GM19043 (cell line): ENCODE results near the gene CHMP1A.

ENCODE experiments used
- ATAC-seq: cut with Tn5 transposase; IDR thresholded peaks from one replicate; pipeline ENCODE4 v1.9.1; 2021; ENCODE audit warnings: low read depth; ENCODE audit not compliant: unreplicated experiment

Gene CHMP1A

DNA sequence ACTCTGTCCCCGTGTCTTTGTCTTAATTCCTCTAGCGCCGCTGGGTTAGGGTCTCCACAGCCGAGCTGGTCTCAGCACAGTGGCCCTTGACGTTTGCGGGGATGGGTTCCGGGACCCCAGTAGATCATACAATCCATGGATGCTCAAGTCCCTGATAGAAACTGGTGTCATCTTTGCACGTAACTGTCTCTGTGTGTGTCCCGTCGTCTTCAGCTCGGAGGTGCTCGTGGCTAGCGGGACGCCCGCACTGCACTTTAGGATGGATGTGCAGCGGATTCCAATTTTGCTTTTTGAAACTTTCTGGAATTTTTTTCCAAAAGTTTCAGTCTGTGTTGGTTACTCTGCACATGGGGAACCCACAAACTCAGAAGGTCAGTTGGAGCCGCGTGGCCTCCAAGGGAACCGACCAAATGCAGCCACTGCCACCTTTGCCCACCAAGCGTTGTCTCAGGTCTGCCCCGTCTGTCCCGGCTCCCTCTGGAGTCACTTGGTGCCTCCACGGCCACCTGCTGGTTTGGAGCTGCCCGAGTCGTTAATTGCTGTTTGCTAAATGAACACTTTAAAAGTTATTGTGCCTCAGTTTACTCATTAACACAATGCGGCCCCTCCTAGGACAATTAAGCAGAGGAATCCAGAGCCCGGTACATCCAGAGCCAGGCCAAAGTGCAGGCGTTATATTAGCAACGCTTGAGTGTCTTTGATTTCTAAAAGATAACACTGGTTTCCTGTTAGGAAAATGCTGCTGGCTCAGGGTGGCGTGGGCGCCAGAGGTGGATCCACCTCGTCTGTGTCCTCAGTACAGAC is 49.4 kb downstream of the CHMP1A start:
- no peak for ATAC-seq

DNA sequence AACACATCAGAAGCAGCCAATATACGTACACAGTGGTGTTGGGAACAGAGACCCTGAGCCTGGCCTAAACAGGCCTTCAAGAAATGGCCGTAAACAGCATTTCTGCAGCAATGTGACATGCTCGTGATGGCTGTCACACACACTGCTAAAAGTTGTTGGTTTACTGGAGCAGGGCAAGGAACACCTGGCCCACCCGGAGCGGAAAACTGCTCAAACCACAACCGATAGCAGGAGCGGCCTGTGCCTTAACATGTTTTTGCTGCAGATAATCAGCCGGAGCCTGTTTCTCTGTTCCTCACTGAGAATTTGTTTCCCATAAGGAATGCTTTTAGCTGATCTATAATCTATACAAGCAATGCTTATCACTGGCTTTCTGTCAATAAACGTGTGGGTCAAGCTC is 50.1 kb downstream of the CHMP1A start:
- ATAC-seq, result no peak

DNA sequence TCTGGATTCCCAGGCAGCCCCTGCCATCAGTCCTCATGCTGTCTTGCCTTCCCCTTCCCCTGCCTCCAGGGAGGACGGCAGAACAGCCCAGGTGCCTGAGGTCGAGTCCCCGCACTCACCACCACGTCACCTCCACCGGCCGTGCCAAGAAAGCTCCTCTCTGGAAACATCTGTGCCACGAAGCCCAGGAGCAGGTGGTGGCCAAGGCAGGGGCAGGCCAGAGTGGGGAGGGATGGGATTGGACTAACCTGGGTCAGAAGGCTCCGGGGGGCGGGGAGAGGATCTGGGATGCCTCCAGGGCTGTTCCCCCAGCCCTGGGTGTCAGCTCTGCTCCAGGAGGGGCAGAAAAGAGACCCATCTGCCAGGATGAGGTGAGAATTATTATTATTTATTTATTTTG is 51.5 kb downstream of the CHMP1A start:
- ATAC-seq, result no peak

DNA sequence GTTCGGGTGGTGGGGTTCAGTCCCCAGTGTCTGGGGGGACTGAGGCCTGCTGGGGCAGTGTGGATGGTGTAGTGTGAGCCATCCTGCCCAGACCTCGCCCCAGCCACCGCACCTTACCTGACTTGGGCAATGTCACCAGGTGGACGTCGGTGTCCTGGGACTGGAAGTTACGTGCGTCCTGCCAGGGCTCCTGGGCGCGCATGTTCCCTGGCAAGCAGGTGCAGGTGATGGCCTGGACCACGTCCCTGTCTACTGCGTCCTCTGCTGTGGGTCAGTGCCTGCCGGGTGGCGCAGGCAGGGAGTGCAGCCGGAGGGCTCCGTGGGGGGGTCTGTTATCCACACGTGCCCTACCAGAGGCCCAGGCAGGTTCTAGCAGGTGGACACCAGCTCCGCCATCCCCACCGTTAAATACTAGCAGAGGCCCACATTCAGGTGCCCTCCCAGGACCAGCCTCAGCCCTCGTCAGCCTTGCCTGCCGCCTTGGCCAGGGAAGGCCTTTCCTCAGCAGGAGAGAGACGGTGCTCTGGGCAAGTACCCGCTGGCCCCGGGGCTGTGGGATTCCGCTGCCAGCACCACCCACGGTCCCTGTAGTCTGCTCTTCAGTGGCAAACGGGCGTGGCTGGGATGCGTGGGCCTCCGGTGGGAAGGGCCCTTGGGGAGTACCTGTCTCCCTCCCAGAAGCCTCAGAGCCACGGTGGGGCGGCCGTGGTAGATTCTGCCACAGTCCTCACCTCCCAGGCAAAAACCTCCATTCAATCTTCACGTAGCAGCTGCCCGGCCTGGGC is 52.1 kb downstream of the CHMP1A start:
- ATAC-seq, result no peak

DNA sequence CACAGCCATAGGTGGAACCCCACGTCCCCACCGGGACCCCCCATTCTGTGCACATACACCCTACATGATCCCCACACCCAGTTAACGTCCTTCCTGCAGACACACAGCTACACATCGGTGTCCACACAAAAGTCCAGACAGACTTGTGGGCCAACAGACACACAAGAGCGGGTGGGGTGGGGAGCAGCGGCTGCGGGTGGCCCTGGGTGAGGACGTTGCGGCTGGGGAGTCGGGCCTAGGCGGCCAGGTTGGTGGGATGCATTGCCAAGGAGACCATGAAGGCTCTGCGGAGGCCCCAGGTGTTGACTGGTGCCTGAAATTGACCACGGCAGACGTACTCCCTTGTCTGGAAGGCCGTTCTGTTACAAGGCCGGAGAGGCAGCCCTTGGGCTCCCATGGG is 52.7 kb downstream of the CHMP1A start:
- ATAC-seq, result no peak

DNA sequence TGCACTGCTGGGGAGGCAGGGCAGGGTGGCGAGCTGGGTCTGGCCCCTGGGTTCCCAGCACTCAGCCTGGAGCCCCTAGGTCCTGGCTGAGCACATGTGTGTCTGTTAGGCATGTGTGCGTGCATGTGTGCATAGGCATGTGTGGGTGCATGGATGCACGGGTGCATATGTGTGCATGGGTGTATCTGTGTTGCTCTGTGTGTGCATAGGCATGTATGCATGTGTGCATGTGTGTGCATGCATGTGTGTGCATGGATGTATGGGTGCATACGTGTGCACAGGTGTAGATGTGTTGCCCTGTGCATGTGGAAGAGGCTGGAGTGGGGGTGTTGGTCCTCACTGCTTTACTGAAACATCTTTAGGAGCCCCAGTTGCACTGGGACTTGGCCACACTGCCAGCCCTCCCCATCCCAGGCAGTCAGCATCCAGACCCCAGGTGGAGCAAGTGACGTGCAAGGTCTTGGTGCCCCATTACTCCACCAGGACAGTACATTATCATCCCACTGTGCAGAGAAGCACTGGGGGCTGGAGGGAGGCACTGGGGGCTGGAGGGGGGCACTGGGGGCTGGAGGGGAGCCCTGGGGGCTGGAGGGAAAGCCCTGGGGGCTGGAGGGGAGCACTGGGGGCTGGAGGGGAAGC is 54.4 kb downstream of the CHMP1A start:
- no peak for ATAC-seq

DNA sequence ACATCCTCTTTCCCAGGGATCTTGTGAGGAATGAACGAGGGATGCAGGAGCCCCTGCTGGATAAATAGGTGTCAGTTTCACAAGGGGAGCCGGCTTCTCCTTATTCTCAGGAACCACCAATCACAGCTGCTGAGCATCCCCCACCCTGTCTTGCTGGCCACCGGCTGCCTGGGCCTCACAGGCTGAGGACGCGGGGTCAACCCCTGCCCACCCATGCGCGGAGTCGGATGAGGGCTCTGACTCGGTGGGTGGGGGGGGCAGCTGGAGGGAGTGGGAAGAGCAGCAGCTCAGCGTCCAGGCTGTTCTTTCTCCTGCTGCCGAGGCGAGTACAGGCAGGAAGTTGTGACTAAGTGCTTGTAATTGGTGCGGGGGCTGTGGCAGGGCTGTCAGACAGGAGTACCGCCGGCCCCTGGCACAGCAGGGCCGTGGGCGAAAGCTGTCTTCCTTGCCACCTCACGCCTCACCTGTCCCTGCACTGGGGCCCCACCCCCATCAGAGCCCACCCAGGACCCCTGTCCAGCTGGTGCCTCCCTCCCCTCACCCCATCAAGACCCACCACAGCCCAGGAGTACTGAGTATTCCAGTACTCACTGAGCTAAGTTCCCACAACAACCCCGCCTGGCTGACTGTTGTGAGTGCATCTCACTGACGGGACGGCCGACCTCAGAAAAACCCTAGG is 55.1 kb downstream of the CHMP1A start:
- no peak for ATAC-seq

DNA sequence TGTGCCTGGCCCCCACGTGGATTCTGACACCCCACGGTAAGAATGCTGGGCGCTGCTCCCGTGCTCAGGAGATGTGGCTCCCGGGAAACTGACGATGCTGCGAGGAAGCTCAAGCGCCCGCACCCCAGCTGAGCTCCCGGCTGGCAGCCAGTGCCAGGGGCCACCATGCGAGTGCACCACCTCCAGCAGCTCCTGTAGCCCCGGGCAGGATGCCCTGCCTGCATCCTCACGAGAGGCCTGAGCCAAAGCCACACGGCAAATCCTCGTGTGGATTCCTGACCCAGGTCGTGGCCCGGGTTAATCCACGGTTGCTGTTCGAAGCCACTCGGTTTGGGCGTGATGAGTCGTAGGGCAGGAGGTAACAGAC is 55.6 kb downstream of the CHMP1A start:
- no peak for ATAC-seq

DNA sequence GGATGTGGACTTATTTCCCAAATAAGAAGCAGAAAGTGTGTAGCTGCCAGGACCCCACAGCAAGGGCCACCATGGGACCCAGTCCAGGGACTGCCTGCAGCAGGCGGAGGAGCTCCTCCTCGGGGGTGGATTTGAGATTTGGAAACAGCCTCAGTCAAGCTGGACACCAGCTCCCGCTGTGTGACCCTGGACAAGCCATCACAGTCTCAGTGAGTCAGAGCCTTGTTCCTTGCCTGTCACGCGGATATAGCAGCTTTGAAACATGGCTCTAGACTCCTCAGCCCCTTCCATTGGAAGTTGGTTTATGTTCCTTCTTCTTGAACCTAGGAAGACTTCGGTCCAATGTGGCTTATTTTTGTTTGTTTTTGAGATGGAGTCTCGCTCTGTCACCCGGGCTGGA is 56.6 kb downstream of the CHMP1A start:
- ATAC-seq, result no peak

DNA sequence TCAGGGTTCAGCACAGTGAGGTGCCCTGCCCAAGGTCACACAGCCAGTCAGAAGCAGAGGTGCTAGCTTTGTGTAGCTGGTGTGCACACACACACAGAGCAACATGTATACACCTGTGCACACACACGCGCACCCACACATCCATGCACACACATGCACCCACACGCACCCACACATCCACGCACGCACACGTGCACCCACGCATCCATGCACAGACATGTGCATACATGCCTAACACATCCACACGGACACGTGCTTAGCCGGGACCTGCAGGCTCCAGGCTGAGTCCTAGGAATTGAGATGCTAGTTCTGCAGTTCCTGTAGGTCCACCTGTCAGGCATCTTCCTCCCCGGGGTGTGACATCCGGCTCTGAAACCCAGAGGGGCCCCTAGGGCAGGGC is 57.1 kb downstream of the CHMP1A start:
- no peak for ATAC-seq

DNA sequence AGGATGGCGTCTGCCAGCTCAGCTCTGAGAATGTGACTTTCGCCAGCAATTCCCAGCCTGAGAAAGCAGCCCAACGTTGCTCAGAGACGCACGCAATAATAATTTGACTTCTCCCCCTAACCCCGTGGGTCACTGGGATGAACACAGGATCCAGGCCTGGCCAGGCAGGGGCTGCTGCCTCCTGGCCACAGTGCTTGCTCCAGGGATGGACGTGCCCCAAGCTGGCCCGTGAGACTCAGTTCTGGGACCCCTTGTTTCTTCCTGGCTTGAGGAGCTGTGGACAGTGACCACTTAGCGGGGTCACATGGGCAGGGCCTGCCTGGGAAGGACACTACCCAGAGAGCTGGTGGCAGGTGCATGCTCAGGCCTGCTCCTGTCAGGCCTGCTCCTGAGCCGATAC is 57.6 kb downstream of the CHMP1A start:
- no peak for ATAC-seq

DNA sequence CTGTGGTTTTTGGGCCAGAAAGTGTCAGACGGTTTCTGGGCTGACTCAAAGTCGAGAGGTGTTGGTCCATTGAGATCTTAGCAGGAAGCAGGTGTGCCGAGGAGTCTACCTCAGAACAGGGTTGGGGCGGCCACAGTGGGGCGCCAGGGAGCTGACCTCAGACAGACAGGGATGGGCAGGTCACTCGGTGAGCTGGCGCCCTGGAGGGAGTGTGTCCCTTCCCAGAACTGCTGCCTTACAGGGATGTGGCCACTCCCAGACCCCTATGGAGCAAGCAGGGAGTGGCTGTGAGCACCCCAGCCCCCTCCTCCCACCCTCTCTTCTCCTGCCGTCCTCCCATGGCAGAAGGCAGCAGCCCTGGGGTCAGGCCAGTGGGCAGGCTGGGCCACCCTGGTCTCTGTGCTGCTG is 58.1 kb downstream of the CHMP1A start:
- ATAC-seq, result no peak

DNA sequence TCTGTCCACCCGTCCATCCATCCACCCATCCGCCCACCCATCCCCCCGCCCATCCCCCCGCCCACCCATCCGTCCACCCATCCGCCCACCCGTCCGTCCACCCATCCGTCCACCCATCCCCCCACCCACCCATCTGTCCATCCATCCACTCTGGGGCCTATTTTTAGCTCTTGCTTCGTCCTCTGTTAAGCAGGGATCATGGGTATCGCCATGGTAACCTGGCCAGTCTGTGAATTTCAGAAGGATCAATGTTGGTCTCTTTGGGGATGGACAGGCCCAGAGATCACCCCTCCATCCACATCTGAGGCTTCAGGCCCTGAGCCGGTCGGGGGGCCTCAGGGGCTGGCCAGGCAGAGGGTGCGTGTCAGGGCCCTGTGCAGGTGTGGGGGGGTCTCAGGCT is 59.3 kb downstream of the CHMP1A start:
- no peak for ATAC-seq

DNA sequence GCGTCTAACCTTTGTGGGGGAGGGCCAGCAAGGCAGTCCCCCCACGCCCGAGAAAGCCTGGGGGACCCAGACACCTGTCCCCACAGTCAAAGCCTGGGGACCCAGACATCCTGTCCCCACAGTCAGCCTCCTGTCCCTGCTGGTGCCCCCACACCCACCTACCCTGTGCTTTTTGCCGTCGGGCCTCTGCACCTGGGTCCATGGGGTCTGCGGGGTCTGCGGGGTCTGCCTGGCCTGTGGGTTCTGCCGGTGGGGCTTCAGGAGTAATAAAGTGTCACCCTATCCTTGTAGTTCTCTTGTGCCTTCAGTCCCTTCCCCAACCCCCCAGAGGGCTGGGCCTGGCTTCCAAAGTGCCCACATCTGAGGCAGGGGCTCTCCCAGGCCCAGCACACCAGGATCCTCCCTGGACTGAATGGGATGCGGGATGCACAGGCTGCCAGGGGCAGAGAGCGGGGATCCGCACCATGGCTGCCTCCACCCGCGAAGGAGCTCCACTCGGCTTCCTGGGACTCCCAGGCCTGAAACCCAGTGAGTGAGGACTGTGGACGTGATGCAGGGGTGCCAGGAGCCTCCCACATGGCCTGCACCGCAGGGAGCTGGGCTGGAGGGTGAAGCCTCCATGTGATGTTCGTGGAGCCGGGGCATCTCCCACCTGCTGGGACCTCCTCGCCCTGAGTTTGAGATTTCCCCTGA is 60.4 kb downstream of the CHMP1A start:
- ATAC-seq, result no peak

DNA sequence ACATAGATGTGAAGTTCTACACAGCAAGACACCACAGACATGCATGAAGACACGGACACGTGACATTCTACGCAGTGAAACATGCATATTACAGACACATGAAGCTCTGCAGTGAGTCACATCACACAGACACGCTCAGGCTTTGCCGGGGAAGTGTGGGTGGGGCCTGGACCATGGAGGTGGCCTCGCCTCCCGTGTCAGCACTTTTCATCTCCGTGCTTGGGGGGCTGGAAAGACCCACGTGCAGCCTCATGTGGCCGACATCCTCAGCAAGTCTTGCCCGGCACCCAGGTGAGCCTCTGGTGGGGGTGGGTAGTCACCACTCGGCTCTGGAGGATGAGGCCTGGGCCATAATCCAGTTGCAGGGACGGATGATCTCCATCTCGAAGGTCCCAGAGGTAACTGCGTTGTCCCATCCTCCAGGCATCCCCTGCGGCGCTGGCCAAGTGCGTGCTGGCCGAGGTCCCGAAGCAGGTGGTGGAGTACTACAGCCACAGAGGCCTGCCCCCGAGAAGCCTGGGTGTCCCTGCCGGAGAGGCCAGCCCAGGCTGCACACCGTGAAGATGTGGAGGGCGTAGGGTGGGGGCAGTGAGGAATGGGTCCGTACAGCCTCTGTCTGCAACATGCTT is 61.3 kb downstream of the CHMP1A start:
- ATAC-seq, result no peak

DNA sequence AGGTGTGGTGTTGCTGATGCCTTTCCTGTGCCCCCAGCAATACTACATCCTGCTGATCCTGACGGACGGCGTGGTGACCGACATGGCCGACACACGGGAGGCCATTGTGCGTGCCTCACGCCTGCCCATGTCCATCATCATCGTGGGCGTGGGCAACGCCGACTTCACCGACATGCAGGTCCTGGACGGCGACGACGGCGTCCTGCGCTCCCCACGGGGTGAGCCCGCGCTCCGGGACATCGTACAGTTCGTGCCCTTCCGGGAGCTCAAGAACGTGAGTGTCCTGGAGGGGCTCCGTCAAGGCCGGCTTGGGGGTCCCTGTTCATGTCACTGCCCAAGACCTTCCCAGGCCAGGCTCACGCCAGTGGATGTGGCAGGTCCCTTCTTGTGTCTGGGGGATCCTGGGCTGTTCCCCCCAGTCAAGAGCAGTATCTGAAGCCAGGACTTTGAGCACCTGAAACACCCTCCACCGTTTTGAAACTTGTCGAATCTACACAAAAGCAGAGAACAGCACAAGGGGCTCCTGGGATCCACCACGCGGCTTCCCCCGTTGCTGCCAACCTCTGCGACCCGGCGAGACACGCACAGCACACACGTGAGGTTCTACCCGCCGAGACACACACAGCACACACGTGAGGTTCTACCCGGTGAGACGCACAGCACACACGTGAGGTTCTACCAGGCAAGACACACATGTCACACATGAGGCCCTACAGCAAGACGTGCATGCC is 62.0 kb downstream of the CHMP1A start:
- ATAC-seq, result no peak
